CD4-positive, alpha-beta T cell treated with Interleukin-6 at 100 ng/mL for 8 hours (primary cell): ENCODE measurements around the gene RANBP2.

Experiments
- DNase-seq: peaks from one replicate; pipeline ENCODE4 v3.0.0-alpha.2; 2020; ENCODE audit warnings: mixed read lengths, low spot score

Gene RANBP2

GRCh38 chr2:108778857-108779256, 59.6 kb downstream of the RANBP2 start:
- DNase-seq = no peak

GRCh38 chr2:108786008-108786353, 66.7 kb downstream of the RANBP2 start:
- no peak for DNase-seq

GRCh38 chr2:108786354-108787215, 67.3 kb downstream of the RANBP2 start, which contains the start of gene CCDC138:
TSS of gene CCDC138 (plus strand) at chr2:108786771. CDS start at chr2:108786823, 52 bp downstream.
- DNase-seq = peak; percentile 85

- no peak for DNase-seq
These were observed 67.9 kb downstream of the RANBP2 start for GRCh38 chr2:108787216-108787541.

- DNase-seq = no peak
These were observed 83.9 kb downstream of the RANBP2 start for GRCh38 chr2:108803045-108803736.

GRCh38 chr2:108805032-108805431, 85.8 kb downstream of the RANBP2 start:
- no peak for DNase-seq

- no peak for DNase-seq
These were observed 86.5 kb downstream of the RANBP2 start for GRCh38 chr2:108805782-108806181.

- no peak for DNase-seq
These were observed 87.3 kb downstream of the RANBP2 start for GRCh38 chr2:108806371-108807113.

- DNase-seq = no peak
These were observed 90.7 kb downstream of the RANBP2 start for GRCh38 chr2:108809936-108810335.

GRCh38 chr2:108810993-108811957, 92.0 kb downstream of the RANBP2 start:
- DNase-seq = no peak

GRCh38 chr2:108813732-108814131, 94.5 kb downstream of the RANBP2 start:
- DNase-seq = no peak

- DNase-seq = no peak
These were observed 101.2 kb downstream of the RANBP2 start for GRCh38 chr2:108820482-108820881.

GRCh38 chr2:108823286-108823685, 104.0 kb downstream of the RANBP2 start:
- DNase-seq = no peak

GRCh38 chr2:108824316-108825070, 105.2 kb downstream of the RANBP2 start:
- no peak for DNase-seq

GRCh38 chr2:108825254-108825653, 106.0 kb downstream of the RANBP2 start:
- no peak for DNase-seq

GRCh38 chr2:108825736-108826135, 106.5 kb downstream of the RANBP2 start:
- no peak for DNase-seq

GRCh38 chr2:108829578-108830310, 110.5 kb downstream of the RANBP2 start:
- DNase-seq = no peak

- no peak for DNase-seq
These were observed 113.9 kb downstream of the RANBP2 start for GRCh38 chr2:108833219-108833618.

GRCh38 chr2:108834620-108835019, 115.3 kb downstream of the RANBP2 start:
- DNase-seq = no peak

- no peak for DNase-seq
These were observed 115.8 kb downstream of the RANBP2 start for GRCh38 chr2:108835040-108835439.
